HepG2 (cell line): ENCODE measurements around the gene USP35.

Experiments
- FOSL1 ChIP-seq: sonication (generic); formaldehyde crosslinking; IDR thresholded peaks from 2 replicates; pipeline ENCODE4 v1.9.0; 2021; ENCODE audit warnings: missing genetic modification reagents, borderline replicate concordance
- FOSL2 ChIP-seq: sonication (generic); formaldehyde crosslinking; IDR thresholded peaks from 2 replicates; pipeline ENCODE4 v1.4.0; 2020; ENCODE audit warnings: missing genetic modification reagents
- GABPB1 ChIP-seq: IDR thresholded peaks from 2 replicates; pipeline ENCODE4 v1.6.1; 2016; ENCODE audit warnings: mild to moderate bottlenecking, missing genetic modification reagents, moderate library complexity, missing compliant biosample characterization
- NCOA2 ChIP-seq: sonication (generic); formaldehyde crosslinking; IDR thresholded peaks from 2 replicates; pipeline ENCODE4 v1.8.0; 2022; ENCODE audit warnings: inconsistent platforms
- POLR2A ChIP-seq, 2 experiments: IDR thresholded peaks; 2 replicates each; pipeline ENCODE4 v1.6.1; 2011; ENCODE audit warnings: low read depth in 2 of 2, low read length in 2 of 2, mild to moderate bottlenecking in 1 of 2, moderate library complexity in 1 of 2; ENCODE audit not compliant: insufficient read depth in 1 of 2
- RNF2 ChIP-seq: fragments of 450-650 bp; conservative IDR thresholded peaks from 2 replicates; pipeline ENCODE4 v1.6.1; 2016; ENCODE audit warnings: low read depth
- TMF1 ChIP-seq: sonication (generic); formaldehyde crosslinking; IDR thresholded peaks from 2 replicates; pipeline ENCODE4 v1.8.1; 2022; ENCODE audit warnings: low read depth, missing genetic modification reagents

DNA sequence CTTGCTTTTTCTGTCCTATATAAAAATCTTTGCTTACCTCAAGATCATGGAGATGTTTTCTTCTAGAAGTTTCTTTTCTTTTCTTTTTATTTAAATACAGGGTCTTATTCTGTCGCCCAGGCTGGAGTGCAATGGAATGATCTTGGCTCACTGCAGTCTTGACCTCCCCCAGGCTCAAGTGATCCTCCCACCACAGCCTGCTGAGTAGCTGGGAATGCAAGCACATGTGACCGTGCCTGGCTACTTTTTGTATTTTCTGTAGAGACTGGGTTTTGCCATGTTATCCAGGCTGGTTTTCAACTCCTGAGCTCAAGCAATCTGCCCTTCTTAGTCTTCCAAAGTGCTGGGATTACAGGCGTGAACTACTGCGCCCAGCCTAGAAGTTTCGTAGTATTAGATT, 45.3 kb downstream of the USP35 start:
- TF ChIP-seq NCOA2 (CRISPR knock-in tag) (no peak), POLR2A (IDR thresholded peaks at IDR 0.05; ENCODE audit: insufficient read depth in 1 of 2, low read depth in 2 of 2, low read length in 2 of 2) (no peak), RNF2 (no peak), FOSL2 (CRISPR knock-in tag) (no peak), FOSL1 (CRISPR knock-in tag) (no peak), GABPB1 (CRISPR knock-in tag) (no peak), TMF1 (CRISPR knock-in tag) (no peak)
